IPS-18c (cell line): ENCODE measurements around the gene FHAD1.
"Not testable (repeated sequence)": the region's sequence is repeated elsewhere in the genome, so short reads cannot be mapped to it uniquely, and the experiment has no call there.

Experiments used
- H3K4me3 ChIP-seq: 2 replicates; pipeline ENCODE4 v1.7.0; 2013; ENCODE audit warnings: low read depth, mild to moderate bottlenecking, low read length, moderate library complexity; ENCODE audit not compliant: insufficient read depth
- H3K9me3 ChIP-seq: one replicate; pipeline ENCODE4 v1.6.1; 2013; ENCODE audit warnings: mild to moderate bottlenecking, low read length, moderate library complexity; ENCODE audit not compliant: control insufficient read depth, insufficient read depth

FHAD1 gene

DNA sequence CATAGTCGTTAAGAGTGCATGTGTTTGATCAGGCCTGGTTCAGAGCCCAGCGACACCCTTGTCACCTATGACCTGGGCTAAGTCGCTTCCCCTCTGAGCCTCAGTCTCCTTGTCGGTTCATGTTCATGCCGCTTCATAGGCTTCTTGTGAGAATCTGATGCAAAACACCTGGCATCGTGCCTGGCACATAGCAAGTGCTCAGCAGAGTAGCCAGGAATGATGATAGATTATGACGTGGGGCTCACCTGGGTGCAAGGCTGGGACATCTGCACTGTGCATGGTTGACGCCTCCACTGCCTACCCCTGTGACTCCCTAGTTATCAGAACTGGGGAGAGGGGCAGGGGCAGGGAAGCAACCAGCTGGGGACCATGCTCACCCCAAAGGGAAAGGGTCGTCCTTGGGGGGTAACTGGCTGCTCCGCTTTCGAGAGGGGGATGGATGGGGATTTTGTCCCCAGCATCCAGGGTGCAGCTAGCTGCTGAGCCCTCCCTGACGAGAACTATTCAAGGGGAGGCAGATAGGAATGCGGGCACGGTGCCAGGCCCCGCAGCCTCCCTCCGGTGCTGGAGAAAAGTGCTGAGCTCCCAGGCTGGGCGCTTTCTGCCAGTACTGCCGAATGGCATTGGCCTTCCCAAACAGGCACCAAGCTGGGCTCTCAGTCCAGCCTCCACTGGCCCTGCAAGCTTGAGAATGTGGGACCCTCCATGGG is 171.9 kb downstream of the FHAD1 start:
- peaks cover 1% of the 10 kb centered on the region for H3K9me3 ChIP-seq
- no peak overlapping the region for H3K4me3 ChIP-seq

DNA sequence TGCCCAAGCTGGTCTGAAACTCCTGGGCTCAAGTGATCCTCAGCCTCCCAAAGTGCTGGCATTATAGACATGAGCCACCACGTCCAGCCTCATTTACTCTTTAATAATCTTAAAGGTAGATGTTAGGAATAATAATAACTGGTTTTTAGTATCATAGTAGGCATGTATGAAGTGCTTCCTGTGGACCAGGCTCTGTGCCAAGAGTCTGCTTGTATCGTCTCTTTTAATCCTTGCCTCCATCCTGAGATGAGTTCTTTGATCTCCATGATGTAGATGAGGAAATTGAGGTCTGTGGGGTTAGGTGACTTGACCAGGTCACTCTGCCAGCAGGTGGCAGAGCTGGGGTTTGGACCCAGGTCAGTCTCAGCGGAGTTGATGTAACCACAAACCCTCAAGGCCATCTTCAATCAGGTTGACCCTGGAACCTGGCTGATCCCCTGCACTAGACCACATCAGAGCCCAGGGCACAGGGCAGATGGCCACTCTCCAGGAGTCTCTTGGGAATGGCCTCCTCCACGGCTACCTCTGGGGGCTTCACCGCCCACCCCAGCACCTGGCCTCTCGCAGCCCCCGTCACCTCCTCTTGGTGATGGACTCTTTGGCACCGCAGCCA is 173.9 kb downstream of the FHAD1 start:
- no peak overlapping the region for H3K4me3 ChIP-seq

DNA sequence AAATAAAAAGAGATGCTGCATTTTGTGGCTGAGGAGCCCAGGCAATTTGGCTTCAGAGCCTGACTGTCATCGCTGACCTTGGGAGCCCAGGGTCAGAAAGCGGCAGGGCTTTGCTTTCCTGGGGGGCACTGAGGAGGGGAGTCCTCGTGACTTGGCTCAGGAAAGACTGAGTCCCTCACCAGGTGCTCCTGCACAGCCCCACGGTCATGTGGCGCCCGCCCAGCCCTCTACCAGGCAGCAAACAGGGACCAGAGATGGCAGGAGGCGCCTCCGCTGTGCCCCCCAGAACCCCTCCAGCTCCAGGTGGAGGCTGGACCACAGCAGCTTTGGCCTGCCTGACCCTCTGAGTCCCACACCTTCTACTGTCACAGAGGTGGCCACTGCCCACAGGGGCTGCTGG is 175.8 kb downstream of the FHAD1 start:
- Histone ChIP-seq H3K9me3 (peaks cover 2% of the 10 kb centered on the region), H3K4me3 (no peak overlapping the region)

More for the DNA sequence above, 173.9 kb downstream of the FHAD1 start:
- H3K9me3 ChIP-seq, result peaks cover 2% of the 10 kb centered on the region

DNA sequence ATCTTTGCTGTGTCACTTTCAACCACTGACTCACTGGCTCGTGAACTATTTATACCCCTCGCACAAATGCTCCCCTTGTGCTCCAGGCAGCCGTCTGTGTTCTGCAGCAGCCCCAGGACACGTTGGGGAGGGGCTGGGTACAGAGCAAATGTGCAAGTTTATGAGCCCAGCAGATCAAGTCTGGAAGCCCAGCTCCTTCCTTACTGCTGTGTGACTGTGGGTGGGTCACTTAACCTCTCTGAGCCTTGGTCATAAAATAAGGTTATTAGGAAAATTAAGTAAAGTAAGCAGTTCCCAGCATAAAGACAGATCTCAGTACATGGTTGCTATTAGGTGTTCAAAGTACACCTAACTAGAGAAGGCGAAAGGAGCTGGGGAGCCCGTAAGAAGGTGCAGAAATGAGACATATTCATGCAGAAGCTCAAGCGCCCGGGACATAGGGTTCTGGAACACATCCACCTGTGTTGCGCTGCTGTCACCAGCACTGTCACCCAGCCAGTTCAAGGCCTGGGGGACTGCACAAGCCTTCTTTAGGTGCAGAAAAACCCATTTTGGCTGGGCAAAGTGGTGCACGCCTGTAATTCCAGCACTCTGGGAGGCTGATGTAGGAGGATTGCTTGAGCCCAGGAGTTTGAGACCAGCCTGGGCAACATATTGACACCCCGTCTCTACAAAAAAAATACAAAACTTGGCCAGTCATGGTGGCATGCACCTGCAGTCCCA is 176.5 kb downstream of the FHAD1 start:
- H3K9me3 ChIP-seq, result peaks cover 2% of the 10 kb centered on the region

DNA sequence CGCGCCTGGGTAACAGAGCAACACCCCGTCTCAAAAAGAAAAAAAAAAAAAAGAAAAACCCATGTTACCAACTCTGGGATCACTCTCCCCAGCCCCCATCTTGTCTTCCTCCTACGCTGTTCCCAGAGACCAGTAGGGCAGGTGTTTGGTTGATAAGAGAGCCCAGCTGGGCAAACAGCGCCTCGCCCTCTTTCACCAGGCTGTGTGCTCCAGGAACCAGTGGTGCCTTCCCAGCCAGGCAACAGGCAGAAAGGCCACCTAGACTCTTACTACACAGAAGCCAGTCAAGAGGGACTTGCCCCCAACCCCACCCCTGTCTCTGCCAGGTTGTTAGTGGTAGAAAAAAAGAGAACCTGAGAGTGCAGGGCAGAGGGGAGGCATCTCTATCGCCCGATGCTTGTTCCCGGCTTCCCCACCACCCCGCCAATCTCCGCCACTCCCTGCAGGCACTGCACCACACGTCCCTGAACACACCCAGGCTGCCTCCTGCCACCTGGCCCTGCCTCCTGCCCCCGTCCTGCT is 177.2 kb downstream of the FHAD1 start:
- peaks cover 2% of the 10 kb centered on the region for H3K9me3 ChIP-seq

More for the DNA sequence above, 176.5 kb downstream of the FHAD1 start:
- no peak overlapping the region for H3K4me3 ChIP-seq

DNA sequence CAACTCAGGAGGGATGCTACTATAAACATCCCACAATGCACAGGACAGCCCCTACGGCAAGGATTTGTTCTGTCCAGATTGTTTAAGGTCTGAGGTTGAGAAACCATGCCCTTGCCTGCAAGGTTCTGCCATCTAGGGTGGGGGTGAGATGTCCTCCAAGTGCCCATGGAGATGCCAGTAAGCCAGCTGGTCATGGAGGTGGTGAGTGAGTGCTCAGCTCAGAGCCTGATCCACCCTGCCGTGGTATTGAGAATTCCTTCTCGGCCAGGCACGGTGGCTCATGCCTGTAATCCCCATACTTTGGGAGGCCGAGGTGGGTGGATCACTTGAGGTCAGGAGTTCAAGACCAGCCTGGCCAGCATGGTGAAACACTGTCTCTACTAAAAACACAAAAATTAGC is 178.0 kb downstream of the FHAD1 start:
- H3K9me3 ChIP-seq, result peaks cover 2% of the 10 kb centered on the region
- H3K4me3 ChIP-seq, result no peak overlapping the region

More for the DNA sequence above, 177.2 kb downstream of the FHAD1 start:
- no peak overlapping the region for H3K4me3 ChIP-seq

DNA sequence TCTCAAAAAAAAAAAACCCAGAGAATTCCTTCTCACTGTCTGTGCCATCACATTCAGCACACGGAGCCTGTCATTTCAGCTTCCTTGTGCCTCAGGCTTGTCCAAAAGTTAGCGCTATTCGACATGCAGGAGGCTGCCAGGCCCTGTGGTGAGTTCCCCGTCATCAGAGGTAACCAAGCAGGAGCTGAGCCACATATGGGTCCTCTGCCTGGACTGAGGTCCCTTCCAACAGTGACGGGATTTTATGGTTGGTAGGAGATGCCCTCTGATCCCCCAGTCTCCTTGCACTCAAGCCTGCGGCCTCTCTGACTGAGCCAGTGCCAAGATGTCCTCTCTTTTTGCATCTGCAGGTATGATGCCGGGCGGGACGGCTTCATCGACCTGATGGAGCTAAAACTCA is 178.5 kb downstream of the FHAD1 start:
- Histone ChIP-seq H3K4me3 (no peak overlapping the region), H3K9me3 (peaks cover 2% of the 10 kb centered on the region)

DNA sequence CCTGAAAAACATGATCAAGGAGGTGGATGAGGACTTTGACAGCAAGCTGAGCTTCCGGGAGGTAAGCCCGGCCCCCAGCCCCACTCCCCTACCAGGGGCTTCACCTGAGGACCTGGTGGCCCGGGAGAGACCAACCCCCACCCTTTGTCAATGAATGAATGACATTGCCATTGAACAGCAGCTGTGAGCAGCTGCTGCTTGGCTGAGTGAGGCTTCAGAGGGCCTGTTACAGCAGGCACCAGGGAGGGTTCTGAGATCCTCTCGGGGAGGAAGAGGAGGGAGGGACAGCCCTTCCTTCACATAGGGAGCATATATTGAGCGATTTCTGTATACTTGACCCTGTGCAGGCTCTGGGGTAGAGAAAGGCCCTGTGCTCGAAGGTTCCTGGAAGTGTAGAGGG is 178.9 kb downstream of the FHAD1 start:
- Histone ChIP-seq H3K4me3 (no peak overlapping the region), H3K9me3 (peaks cover 2% of the 10 kb centered on the region)

DNA sequence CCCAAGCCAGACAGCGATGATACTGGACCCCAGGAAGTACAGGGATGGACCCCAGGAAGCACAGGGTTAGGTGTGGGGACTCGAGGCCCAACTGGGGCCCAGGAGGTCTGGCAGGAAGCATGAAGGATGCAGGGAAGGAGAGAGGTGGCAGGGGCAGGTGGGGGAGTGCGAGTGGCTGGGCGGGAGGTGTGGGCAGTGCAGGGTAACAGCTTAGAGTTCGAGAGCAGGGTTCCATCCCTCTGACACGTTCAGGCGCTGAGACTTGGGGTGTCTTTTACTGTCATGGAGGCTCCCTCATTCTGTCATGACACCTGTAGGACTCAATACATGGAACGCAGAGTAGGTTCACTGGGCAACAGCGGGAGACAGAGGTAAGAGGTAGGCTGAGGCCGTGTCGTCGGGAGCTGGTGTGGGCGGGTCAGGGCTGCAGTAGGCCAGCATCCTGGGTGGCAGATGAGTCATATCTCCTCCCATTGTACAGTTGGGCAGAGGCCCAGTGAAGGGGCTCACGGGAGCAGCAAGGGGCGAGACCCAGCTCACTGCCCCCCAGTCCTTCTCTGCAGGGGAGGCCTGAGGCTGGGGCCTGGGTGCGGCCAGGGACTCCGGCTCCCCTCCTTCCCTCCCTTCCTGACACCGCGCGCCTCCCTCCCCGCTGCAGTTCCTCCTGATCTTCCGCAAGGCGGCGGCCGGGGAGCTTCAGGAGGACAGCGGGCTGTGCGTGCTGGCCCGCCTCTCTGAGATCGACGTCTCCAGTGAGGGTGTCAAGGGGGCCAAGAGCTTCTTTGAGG is 179.7 kb downstream of the FHAD1 start:
- Histone ChIP-seq H3K4me3 (no peak overlapping the region), H3K9me3 (peaks cover 2% of the 10 kb centered on the region)

DNA sequence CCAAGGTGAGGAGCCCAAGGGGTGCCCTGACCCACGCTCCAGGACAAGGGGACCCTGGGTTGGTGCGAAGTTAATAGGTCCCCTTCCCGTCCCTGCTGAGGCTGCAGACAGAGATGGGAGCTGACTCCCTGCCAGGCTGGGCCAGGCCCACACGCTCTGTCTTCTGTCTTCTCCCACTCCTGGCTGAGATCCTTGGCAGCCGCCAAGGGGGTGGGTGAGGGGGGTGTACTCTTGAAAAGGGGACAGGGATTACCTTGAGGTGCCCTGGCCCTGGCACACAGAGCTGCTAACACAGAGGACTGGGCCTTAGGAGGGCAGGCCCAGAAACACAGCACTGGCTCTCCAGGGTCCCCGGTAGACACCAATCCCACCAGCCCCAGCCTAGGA is 180.2 kb downstream of the FHAD1 start:
- peaks cover 2% of the 10 kb centered on the region for H3K9me3 ChIP-seq
- H3K4me3 ChIP-seq, result no peak overlapping the region

DNA sequence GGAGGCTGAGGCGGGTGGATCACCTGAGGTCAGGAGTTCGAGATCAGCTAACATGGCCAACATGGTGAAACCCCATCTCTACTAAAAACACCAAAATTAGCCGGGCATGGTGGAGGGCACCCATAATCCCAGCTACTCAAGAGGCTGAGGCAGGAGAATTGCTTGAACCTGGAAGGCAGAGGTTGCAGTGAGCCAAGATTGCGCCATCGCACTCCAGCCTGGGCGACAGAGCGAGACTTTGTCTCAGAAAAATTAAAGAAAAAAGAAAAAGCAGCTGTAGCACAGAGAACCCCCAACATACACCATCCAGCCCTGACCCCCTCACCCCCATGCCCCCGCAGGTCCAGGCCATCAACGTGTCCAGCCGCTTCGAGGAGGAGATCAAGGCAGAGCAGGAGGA is 181.2 kb downstream of the FHAD1 start:
- H3K4me3 ChIP-seq, H3K9me3 ChIP-seq: not testable (repeated sequence)

DNA sequence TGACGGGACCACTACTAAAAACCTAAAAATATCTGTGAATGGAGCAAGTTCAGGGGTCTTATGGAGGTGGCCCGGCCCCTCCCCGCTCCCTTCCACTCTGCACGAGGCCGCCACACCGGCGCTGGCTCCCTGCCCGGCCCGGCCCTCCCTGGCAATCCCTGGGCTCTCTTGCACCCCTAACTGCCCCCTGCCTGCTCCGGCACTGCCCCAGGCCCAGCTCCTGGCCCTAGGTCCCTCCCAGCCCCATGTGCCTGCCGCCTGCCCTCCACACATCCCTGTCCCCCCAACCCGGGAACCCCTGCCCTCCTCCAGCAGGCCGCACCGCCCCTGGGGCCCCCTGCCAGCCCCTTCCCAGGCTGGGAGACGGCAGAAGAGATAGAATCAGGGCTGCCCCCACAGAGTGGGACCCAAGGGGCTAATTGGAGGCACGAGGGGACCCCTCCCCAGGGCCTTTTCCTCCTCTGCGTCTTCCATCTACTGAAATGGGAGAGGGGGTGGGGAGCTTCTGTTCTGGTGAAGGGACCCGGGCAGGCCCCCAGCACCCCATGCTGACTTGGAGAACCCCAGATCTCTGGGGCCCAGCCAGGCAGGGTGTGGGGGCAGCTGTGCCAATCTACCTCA is 181.9 kb downstream of the FHAD1 start:
- peaks cover 1% of the 10 kb centered on the region for H3K9me3 ChIP-seq

DNA sequence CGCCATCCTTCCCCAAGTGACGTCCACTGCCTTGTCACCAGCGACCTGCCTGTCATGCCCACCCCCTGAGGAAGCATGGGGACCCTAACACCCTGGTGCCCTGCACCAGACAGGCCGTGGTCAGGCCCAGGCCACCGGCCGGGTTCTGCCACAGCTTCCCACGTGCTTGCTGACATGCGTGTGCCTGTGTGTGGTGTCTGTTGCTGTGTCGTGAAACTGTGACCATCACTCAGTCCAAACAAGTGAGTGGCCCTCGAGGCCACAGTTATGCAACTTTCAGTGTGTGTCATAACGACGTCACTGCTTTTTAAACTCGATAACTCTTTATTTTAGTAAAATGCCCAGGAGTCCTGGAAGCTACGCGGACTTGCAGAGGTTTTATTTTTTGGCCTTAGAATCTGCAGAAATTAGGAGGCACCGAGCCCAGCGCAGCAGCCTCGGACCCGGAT is 182.7 kb downstream of the FHAD1 start:
- no peak overlapping the region for H3K4me3 ChIP-seq
- no peaks in the 10 kb centered on the region for H3K9me3 ChIP-seq

More for the DNA sequence above, 181.9 kb downstream of the FHAD1 start:
- H3K4me3 ChIP-seq, result no peak overlapping the region

DNA sequence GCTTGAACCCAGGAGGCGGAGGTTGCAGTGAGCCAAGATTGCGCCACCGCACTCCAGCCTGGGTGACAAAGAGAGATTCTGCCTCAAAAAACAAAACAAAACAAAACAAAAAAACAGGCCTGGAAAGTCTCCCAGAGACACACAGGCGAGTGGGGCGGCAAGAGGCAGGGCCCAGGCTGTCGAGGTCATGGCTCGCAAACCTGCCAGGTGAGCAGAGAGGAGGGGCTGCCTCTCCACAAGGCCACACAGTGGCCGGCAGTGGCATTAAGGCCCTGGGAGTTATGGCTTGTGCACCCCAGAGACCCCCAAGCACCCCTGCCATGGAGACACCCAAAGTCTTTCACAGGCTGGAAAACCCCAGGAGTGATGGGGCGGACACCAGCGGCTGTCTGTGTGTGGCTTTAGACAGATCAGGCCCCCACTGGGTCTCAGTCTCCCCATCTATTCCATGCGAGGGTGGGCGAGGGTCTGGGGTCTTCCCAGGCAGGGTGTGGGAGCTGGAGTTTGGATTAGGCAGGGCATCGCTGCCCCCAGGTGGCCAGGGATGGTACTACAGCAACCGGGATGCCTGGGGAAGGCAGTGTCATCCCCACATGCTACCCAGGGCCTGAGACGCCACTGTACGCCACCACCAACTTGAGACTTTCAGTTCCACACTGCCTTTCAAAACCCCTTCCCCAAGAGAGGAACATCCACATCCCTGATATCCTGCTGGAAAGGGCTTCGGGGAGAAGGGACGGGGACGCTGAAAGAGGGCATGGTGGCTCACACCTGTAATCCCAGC is 184.0 kb downstream of the FHAD1 start:
- H3K4me3 ChIP-seq, result no peak overlapping the region
- H3K9me3 ChIP-seq, result no peaks in the 10 kb centered on the region

DNA sequence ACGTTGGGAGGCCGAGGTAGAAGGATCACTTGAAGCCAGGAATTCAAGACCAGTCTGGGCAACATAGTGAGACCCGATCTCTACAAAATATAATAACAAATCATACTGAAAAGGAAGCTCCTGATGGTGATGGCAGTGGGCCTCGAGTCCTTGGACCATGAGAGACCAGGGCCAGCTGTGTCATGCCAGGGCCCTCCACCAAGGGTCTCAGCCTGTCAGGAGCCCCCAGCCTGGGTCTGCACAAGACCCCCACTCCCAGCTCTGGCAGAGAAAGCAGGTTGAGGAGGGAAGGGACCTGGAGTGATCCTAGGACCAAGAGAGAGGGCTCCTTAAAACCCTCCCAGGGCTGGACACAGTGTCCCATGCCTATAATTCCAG is 184.5 kb downstream of the FHAD1 start:
- Histone ChIP-seq H3K4me3 (no peak overlapping the region), H3K9me3 (no peaks in the 10 kb centered on the region)

DNA sequence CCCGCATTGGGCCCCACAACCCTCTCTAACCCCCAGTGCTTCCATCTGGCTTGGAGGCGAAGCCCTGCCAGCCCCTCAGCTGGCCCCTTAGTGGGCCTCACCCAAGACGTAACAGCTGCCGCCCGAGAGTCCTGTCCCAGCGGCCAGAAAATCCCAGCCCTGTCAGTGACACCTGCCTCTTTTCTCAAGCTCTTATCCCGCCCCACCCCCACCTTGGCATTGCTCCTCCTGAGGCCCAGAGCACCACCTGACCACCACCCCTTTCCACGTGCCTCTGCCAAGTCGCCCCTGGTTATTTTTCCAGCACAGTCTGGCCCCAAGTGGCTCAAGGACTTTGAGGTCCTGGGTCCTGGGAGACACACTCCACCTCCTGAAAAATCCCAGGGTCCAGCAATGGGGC is 185.3 kb downstream of the FHAD1 start:
- Histone ChIP-seq H3K9me3 (no peaks in the 10 kb centered on the region), H3K4me3 (no peak overlapping the region)
